IMR-90 (cell line): Measurements from ENCODE around the gene FPR3. TPM values are rescaled to one million over a fixed set of nuclear protein-coding genes. Genes with fewer than 3 reads are reported as not detected.

Source experiments
- ATAC-seq: fragments of 200-7000 bp; cut with Tn5 transposase; 2 replicates; pipeline ENCODE4 v1.9.1; 2020; ENCODE audit warnings: low read depth, mild to moderate bottlenecking, moderate library complexity
- BruUV-seq: library from RNA; stranded (reverse); fragments of 400-500 nt; replicated peaks from 2 replicates; lab custom pipeline; 2021; lab: Mats Ljungman, UMichigan
- CTCF ChIA-PET: fragments of 300-600 bp; formaldehyde crosslinking; extraction: SDS; loops from one replicate; lab custom pipeline; 2021; ENCODE audit warnings: antibody characterized with exemption; lab: Yijun Ruan, JAX
- POLR2A ChIA-PET: fragments of 300-600 bp; sonication (Branson Sonifier 250); formaldehyde crosslinking; loops from one replicate; lab custom pipeline; 2022; ENCODE audit warnings: antibody characterized with exemption; ENCODE audit not compliant: unreplicated experiment; lab: Charles Lee
- DNase-seq: peaks from one replicate; pipeline ENCODE4 v3.0.0; 2013
- H2AFZ ChIP-seq: replicated peaks from 2 replicates; pipeline ENCODE3; 2013; ENCODE audit warnings: low read length, mild to moderate bottlenecking; ENCODE audit not compliant: poor library complexity
- H2AK5ac ChIP-seq: 2 replicates; pipeline ENCODE4 v1.6.1; 2013; ENCODE audit warnings: low read depth, low read length, inconsistent platforms
- H2AK9ac ChIP-seq: replicated peaks from 2 replicates; pipeline ENCODE3; 2013; ENCODE audit warnings: mild to moderate bottlenecking, low read depth, low read length, moderate library complexity; ENCODE audit not compliant: poor library complexity
- H2BK120ac ChIP-seq: 2 replicates; pipeline ENCODE4 v1.6.1; 2013; ENCODE audit warnings: low read depth, low read length, inconsistent platforms
- H2BK15ac ChIP-seq: 3 replicates; pipeline ENCODE4 v1.6.1; 2013; ENCODE audit warnings: low read depth, low read length, inconsistent platforms
- H2BK20ac ChIP-seq: 2 replicates; pipeline ENCODE4 v1.6.1; 2013; ENCODE audit warnings: low read depth, mild to moderate bottlenecking, inconsistent platforms, low read length, moderate library complexity
- H2BK5ac ChIP-seq: 2 replicates; pipeline ENCODE4 v1.6.1; 2013; ENCODE audit warnings: mild to moderate bottlenecking, low read depth, low read length, inconsistent platforms; ENCODE audit not compliant: poor library complexity, severe bottlenecking
- H3K14ac ChIP-seq: replicated peaks from 2 replicates; pipeline ENCODE4 v1.6.1; 2013; ENCODE audit warnings: low read depth, low read length, inconsistent platforms
- H3K18ac ChIP-seq: 2 replicates; pipeline ENCODE4 v1.6.1; 2013; ENCODE audit warnings: low read depth, low read length, control low read depth
- H3K23ac ChIP-seq: 2 replicates; pipeline ENCODE4 v1.6.1; 2013; ENCODE audit warnings: low read depth, low read length, inconsistent platforms
- H3K27ac ChIP-seq: 2 replicates; pipeline ENCODE4 v1.5.1; 2013; ENCODE audit warnings: mild to moderate bottlenecking, control low read depth, low read length; ENCODE audit not compliant: insufficient read depth
- H3K27me3 ChIP-seq: 2 replicates; pipeline ENCODE4 v1.6.1; 2013; ENCODE audit warnings: low read length; ENCODE audit not compliant: control insufficient read depth, insufficient read depth
- H3K36me3 ChIP-seq: 2 replicates; pipeline ENCODE4 v1.6.1; 2013; ENCODE audit warnings: low read length, mixed read lengths; ENCODE audit not compliant: control insufficient read depth, insufficient read depth
- H3K4ac ChIP-seq: 2 replicates; pipeline ENCODE4 v1.6.1; 2013; ENCODE audit warnings: low read depth, low read length, inconsistent platforms
- H3K4me1 ChIP-seq: 2 replicates; pipeline ENCODE4 v1.6.1; 2013; ENCODE audit warnings: low read length, mixed read lengths; ENCODE audit not compliant: control insufficient read depth, insufficient read depth
- H3K4me2 ChIP-seq: 2 replicates; pipeline ENCODE4 v1.6.1; 2013; ENCODE audit warnings: low read depth, mild to moderate bottlenecking, control low read depth, low read length, moderate library complexity
- H3K4me3 ChIP-seq: 2 replicates; pipeline ENCODE4 v1.5.1; 2013; ENCODE audit warnings: low read depth, mild to moderate bottlenecking, control low read depth, low read length, moderate library complexity; ENCODE audit not compliant: insufficient read depth
- H3K56ac ChIP-seq: 2 replicates; pipeline ENCODE4 v1.6.1; 2013; ENCODE audit warnings: low read length, inconsistent platforms; ENCODE audit not compliant: insufficient read depth; ENCODE audit errors: extremely low read depth
- H3K79me1 ChIP-seq, 2 experiments: 2 replicates each; pipeline ENCODE4 v1.6.1; 2013; ENCODE audit warnings: low read length in 2 of 2, inconsistent platforms in 1 of 2, low read depth in 1 of 2
- H3K9ac ChIP-seq: 2 replicates; pipeline ENCODE4 v1.6.1; 2013; ENCODE audit warnings: low read depth, low read length, control low read depth
- H3K9me1 ChIP-seq: 2 replicates; pipeline ENCODE4 v1.6.1; 2013; ENCODE audit warnings: low read length, inconsistent platforms; ENCODE audit not compliant: insufficient read depth
- H3K9me3 ChIP-seq: 2 replicates; pipeline ENCODE4 v1.6.1; 2013; ENCODE audit warnings: low read length; ENCODE audit not compliant: control insufficient read depth, insufficient read depth
- H4K20me1 ChIP-seq: 2 replicates; pipeline ENCODE4 v1.6.1; 2013; ENCODE audit warnings: low read length, inconsistent platforms; ENCODE audit not compliant: insufficient read depth
- H4K5ac ChIP-seq: 2 replicates; pipeline ENCODE4 v1.6.1; 2013; ENCODE audit warnings: mild to moderate bottlenecking, low read depth, low read length, control low read depth
- H4K8ac ChIP-seq, 2 experiments: 2 replicates each; pipeline ENCODE4 v1.6.1; 2013; ENCODE audit warnings: low read depth in 2 of 2, low read length in 2 of 2, control low read depth in 1 of 2, inconsistent platforms in 1 of 2
- H4K91ac ChIP-seq: 2 replicates; pipeline ENCODE4 v1.6.1; 2013; ENCODE audit warnings: low read depth, low read length, inconsistent platforms; ENCODE audit not compliant: insufficient read depth
- ELK1 ChIP-seq: fragments of 150-350 bp; IDR thresholded peaks from 2 replicates; pipeline ENCODE4 v1.6.1; 2016; ENCODE audit warnings: low read depth, mild to moderate bottlenecking, low read length, moderate library complexity, borderline replicate concordance
- MAZ ChIP-seq: IDR thresholded peaks from 2 replicates; pipeline ENCODE4 v1.6.1; 2012; ENCODE audit warnings: low read depth, mild to moderate bottlenecking, low read length, improper control_type of control experiment, moderate library complexity, borderline replicate concordance
- WGBS, 2 experiments: methylation state at CpG; one replicate each; pipeline versions ENCODE4 v1.1.5 to v1.1.7; 2013; ENCODE audit warnings: missing lambda C conversion rate in 2 of 2; ENCODE audit not compliant: insufficient read length in 1 of 2; ENCODE audit errors: extremely low coverage in 2 of 2; 5-methylcytosine and 5-hydroxymethylcytosine counted together
- dilution Hi-C: fragments of 300-500 bp; cut with HindIII; formaldehyde crosslinking; loops from one replicate; pipeline ENCODE4 v1.14.3; 2018; ENCODE audit warnings: low sequenced_read_pairs; ENCODE audit not compliant: unreplicated experiment
- in situ Hi-C: fragments of 300-500 bp; cut with MboI; formaldehyde crosslinking; loops from 3 replicates; pipeline ENCODE4 v1.14.3; 2019; ENCODE audit warnings: low sequenced_read_pairs, inconsistent platforms, mixed read lengths
- intact Hi-C: fragments of 100-400 bp; cut with micrococcal nuclease; formaldehyde crosslinking; loops from 2 replicates; pipeline ENCODE4 v1.10.0; 2022
- polyA plus RNA-seq, 3 experiments: library from polyadenylated mRNA; depleted of rRNA; stranded (reverse); fragments of >200 nt; gene quantifications; 2 replicates each; pipeline ENCODE4 v1.2.3, GENCODE V29; 2012; ENCODE audit warnings: low replicate concordance in 1 of 3
- total RNA-seq: library from RNA; depleted of rRNA; stranded (reverse); fragments of >200 nt; gene quantifications from 2 replicates; pipeline ENCODE4 v1.2.3, GENCODE V29; 2012

Gene FPR3
- total and polyA plus RNA-seq, 2 of the 4 experiments (the other 2 are of a cell fraction), result not detected

- Histone ChIP-seq H3K18ac (no peak overlapping the region), H4K5ac (no peak overlapping the region), H3K27me3 (no peaks in the 10 kb centered on the region), H2AK5ac (no peak overlapping the region), H3K9me3 (peaks cover 2% of the 10 kb centered on the region; the same call in 1 of the 2 replicates), H3K14ac (no peak overlapping the region), H2BK120ac (no peak overlapping the region), H3K4me2 (no peak overlapping the region), H4K91ac (no peak overlapping the region), H3K4me3 (no peak overlapping the region), H4K20me1 (no peaks in the 10 kb centered on the region), H2BK20ac (no peak overlapping the region), H3K79me1 (no peaks in the 10 kb centered on the region), H3K4ac (no peak overlapping the region), H3K4me1 (no peaks in the 10 kb centered on the region), H2BK15ac (no peak overlapping the region), H3K36me3 (no peaks in the 10 kb centered on the region), H4K8ac (no peak overlapping the region), H3K27ac (no peak overlapping the region), H3K9me1 (no peaks in the 10 kb centered on the region), H3K56ac (no peak overlapping the region), H2BK5ac (no peak overlapping the region), H2AK9ac (no peak overlapping the region), H3K9ac (no peak overlapping the region), H3K23ac (no peak overlapping the region), H2AFZ (no peak overlapping the region)
- in situ Hi-C loops (no loop called here), dilution Hi-C loops (no loop called here), intact Hi-C loops (no loop called here)
- no CpG with 5 or more reads among the region's 2 CpGs for WGBS, 2 experiments
- CTCF ChIA-PET, result no interaction called here
- TF ChIP-seq MAZ (no peak), ELK1 (no peak)
- BruUV-seq, result no TSS peak
- POLR2A ChIA-PET, result no interaction called here
- DNase-seq (no peak), ATAC-seq (no peak)
Measured at GRCh38 chr19:51788029-51788428, 6.9 kb upstream of the FPR3 start.
